ENCODE measurements around the gene ARHGAP33. TPM values are rescaled to one million over a fixed set of nuclear protein-coding genes. Genes with fewer than 3 reads are reported as not detected.

ARHGAP33 gene
- total and polyA plus RNA-seq, 2 of the 8 experiments (the other 6 are each of a cell fraction or from before 2014, with no cell fraction given): 6.5 to 25.2 TPM

GRCh38 chr19:35781650-35782049 lies 6.3 kb downstream of the ARHGAP33 start:
- Histone ChIP-seq H2AK5ac (ENCODE audit: low read depth, low read length) (0 out of 2 replicates have a peak overlapping the region, but pooled peaks have one; percentile 45), H3K23me2 (ENCODE audit: low read depth, low read length) (peaks cover 11% of the 10 kb centered on the region), H3K36me3 (ENCODE audit: control insufficient read depth in 2 of 4, insufficient read depth in 4 of 4, low read length in 3 of 4) (no peaks in the 10 kb centered on the region), H3K56ac (replicated peaks; ENCODE audit: insufficient read length, low read depth, low read length) (no peak overlapping the region), H4K91ac (replicated peaks; ENCODE audit: insufficient read length, low read length) (no peak overlapping the region), H2BK20ac (ENCODE audit: low read length) (no peak overlapping the region), H4K8ac (ENCODE audit: extremely low read depth, insufficient read depth, low read length) (no peak overlapping the region), H2AFZ (ENCODE audit: low read length) (no peak overlapping the region), H2BK15ac (ENCODE audit: low read length) (peak overlapping the region; percentile 95; the same call in 1 of the 2 replicates), H3K18ac (ENCODE audit: extremely low read depth, low read length) (no peak overlapping the region), H3K27me3 (replicated peaks in 1 of 4; ENCODE audit: control insufficient read depth in 3 of 4, extremely low read depth in 1 of 4, insufficient read depth in 3 of 4, low read length in 3 of 4) (peaks cover 0 to 5% (median 2%) of the 10 kb centered on the region in 4 experiments; a peak in 3 of 7 replicates), H3K27ac (ENCODE audit: low read depth, low read length) (no peak overlapping the region), H3K9ac (replicated peaks in 1 of 4; ENCODE audit: extremely low read depth in 1 of 4, low read depth in 3 of 4, low read length in 3 of 4) (no peak overlapping the region), H3K4me1 (replicated peaks in 1 of 4; ENCODE audit: control insufficient read depth in 3 of 4, insufficient read depth in 4 of 4, low read length in 3 of 4) (peaks cover 0 to 26% (median 14%) of the 10 kb centered on the region in 4 experiments; a peak in 6 of 7 replicates), H2BK12ac (ENCODE audit: low read depth, low read length) (no peak overlapping the region), H3K4me3 (ENCODE audit: extremely low read depth in 1 of 4, insufficient read depth in 2 of 4, low read depth in 3 of 4, low read length in 4 of 4) (no peak overlapping the region; a peak in 1 of 8 replicates), H3K79me1 (ENCODE audit: low read depth, low read length) (no peaks in the 10 kb centered on the region; the same call in 1 of the 2 replicates), H3K9me3 (ENCODE audit: insufficient read depth in 2 of 2, low read depth in 1 of 2, low read length in 1 of 2) (no peaks in the 10 kb centered on the region), H3K14ac (ENCODE audit: insufficient read length) (no peak overlapping the region), H4K20me1 (replicated peaks in 1 of 2; ENCODE audit: control insufficient read depth in 1 of 2, insufficient read depth in 2 of 2, low read length in 2 of 2) (peaks cover 0 to 12% of the 10 kb centered on the region in 2 experiments), H2BK120ac (replicated peaks; ENCODE audit: low read depth, low read length) (no peak overlapping the region), H4K5ac (ENCODE audit: insufficient read length, low read depth, low read length) (no peak overlapping the region), H3K4ac (replicated peaks; ENCODE audit: insufficient read length, low read depth, low read length) (no peak overlapping the region), H3K4me2 (ENCODE audit: insufficient read depth in 1 of 2, low read depth in 2 of 2, low read length in 2 of 2) (peak overlapping the region in 1 of 2 experiments; percentile 45; a peak in 3 of 4 replicates), H3K79me2 (ENCODE audit: control insufficient read depth in 1 of 2, insufficient read depth in 2 of 2, low read length in 2 of 2) (no peaks in the 10 kb centered on the region), H2BK5ac (ENCODE audit: low read depth, low read length) (no peak overlapping the region), H3K23ac (ENCODE audit: insufficient read length) (no peak overlapping the region)
- DNase-seq (ENCODE audit: low read depth in 1 of 2, low spot score in 2 of 2) (peak in 1 of 2 experiments; percentile 75), FAIRE-seq (no peak)
- WGBS, 2 experiments (ENCODE audit: extremely low coverage in 1 of 2, insufficient coverage in 1 of 2, insufficient read length in 1 of 2, insufficient replicate concordance in 2 of 2, low coverage in 1 of 2, low lambda C conversion rate in 2 of 2, missing lambda C conversion rate in 1 of 2): 38% methylated on average over 9 of the region's 9 CpGs; no CpG with 5 or more reads in 1 of the 2 experiments
- ChIA-PET CTCF (ENCODE audit: partially characterized antibody) (interaction anchor here (0.8 to 1.1 kb wide), 3 partner anchors 34 to 38 kb away, joined by 3 to 5 read pairs (median 4); no protein-coding TSS in a partner anchor), POLR2A (ENCODE audit: partially characterized antibody) (interaction anchor here (1.0 to 1.8 kb wide), 3 partner anchors 17 to 41 kb away, joined by 3 to 4 read pairs (median 4); no protein-coding TSS in a partner anchor)
- TF ChIP-seq E2F6 (IDR thresholded peaks at IDR 0.05) (no peak), CBX8 (IDR thresholded peaks at IDR 0.05; ENCODE audit: borderline replicate concordance, low read depth, low read length) (no peak), POLR2A (IDR thresholded peaks at IDR 0.05; ENCODE audit: control extremely low read depth in 1 of 2, low read depth in 2 of 2, low read length in 2 of 2) (no peak), SIX5 (IDR thresholded peaks at IDR 0.05; ENCODE audit: low read depth, low read length) (no peak), TBP (IDR thresholded peaks at IDR 0.05; ENCODE audit: low read depth, low read length) (no peak), TCF12 (IDR thresholded peaks at IDR 0.05; ENCODE audit: low read depth, low read length) (no peak), ASH2L (IDR thresholded peaks at IDR 0.05; ENCODE audit: low read length) (no peak), RXRA (IDR thresholded peaks at IDR 0.05; ENCODE audit: insufficient read depth, low read depth, low read length) (no peak), KDM1A (IDR thresholded peaks at IDR 0.05; ENCODE audit: borderline replicate concordance, low read length) (no peak), CREB1 (IDR thresholded peaks at IDR 0.05) (no peak), POU5F1 (IDR thresholded peaks at IDR 0.05; ENCODE audit: low read depth, low read length) (no peak), ATF3 (IDR thresholded peaks at IDR 0.05; ENCODE audit: insufficient read depth, low read depth, low read length) (no peak), YY1 (IDR thresholded peaks at IDR 0.05; ENCODE audit: low read depth, low read length) (no peak), SIRT6 (IDR thresholded peaks at IDR 0.05; ENCODE audit: low read length) (no peak)
